ENCODE data around the gene ENO1. TPM values are rescaled to one million over a fixed set of nuclear protein-coding genes. Genes with fewer than 3 reads are reported as not detected.
A peak's percentile ranks its signal among the peaks of the same experiment; 100 is the strongest.

ENO1 gene
- total and polyA plus RNA-seq, 4 donors: 270 to 499 (median 380) TPM

GRCh38 chr1:8863794-8864233, 14.7 kb downstream of the ENO1 start:
- WGBS: 94% methylated on average over 13 of the region's 13 CpGs
- H3K36me3 ChIP-seq (ENCODE audit: control insufficient read depth in 4 of 4, insufficient read depth in 3 of 4, low read depth in 1 of 4, low read length in 3 of 4): peaks cover 41 to 82% (median 69%) of the 10 kb centered on the region in 4 donors

GRCh38 chr1:8863138-8863537, 15.3 kb downstream of the ENO1 start:
- H3K27me3 ChIP-seq (ENCODE audit: control insufficient read depth in 4 of 4, insufficient read depth in 4 of 4, low read length in 3 of 4): no peaks in the 10 kb centered on the region
- H3K36me3 ChIP-seq (ENCODE audit: control insufficient read depth in 4 of 4, insufficient read depth in 3 of 4, low read depth in 1 of 4, low read length in 3 of 4): peaks cover 41 to 84% (median 66%) of the 10 kb centered on the region in 4 donors
- no peak for DNase-seq (ENCODE audit: low spot score)
- H3K9ac ChIP-seq (ENCODE audit: low read depth in 1 of 2, low read length in 2 of 2): no peak overlapping the region
- H3K27ac ChIP-seq (ENCODE audit: low read depth in 1 of 2, low read length in 2 of 2): no peak overlapping the region
- H3K9me3 ChIP-seq (ENCODE audit: control insufficient read depth in 4 of 4, low read length in 3 of 4): no peaks in the 10 kb centered on the region
- H3K4me3 ChIP-seq (ENCODE audit: low read depth in 1 of 3, low read length in 3 of 3): no peak overlapping the region
- TF ChIP-seq NR2F2 (IDR thresholded peaks at IDR 0.05) (no peak), TAF1 (conservative IDR thresholded peaks at IDR 0.05) (no peak), YY1 (IDR thresholded peaks at IDR 0.05) (no peak), JUND (IDR thresholded peaks at IDR 0.05) (no peak), HNF4A (conservative IDR thresholded peaks at IDR 0.05) (no peak)
- WGBS: 95% methylated on average over 7 of the region's 7 CpGs
- peaks cover 0 to 15% (median 9%) of the 10 kb centered on the region in 4 donors for H3K4me1 ChIP-seq (ENCODE audit: control insufficient read depth in 4 of 4, insufficient read depth in 4 of 4, low read length in 3 of 4)

More at GRCh38 chr1:8863794-8864233, 14.7 kb downstream of the ENO1 start:
- Histone ChIP-seq H3K4me1 (ENCODE audit: control insufficient read depth in 4 of 4, insufficient read depth in 4 of 4, low read length in 3 of 4) (peaks cover 0 to 15% (median 6%) of the 10 kb centered on the region in 4 donors), H3K4me3 (ENCODE audit: low read depth in 1 of 3, low read length in 3 of 3) (no peak overlapping the region), H3K27me3 (ENCODE audit: control insufficient read depth in 4 of 4, insufficient read depth in 4 of 4, low read length in 3 of 4) (no peaks in the 10 kb centered on the region), H3K9ac (ENCODE audit: low read depth in 1 of 2, low read length in 2 of 2) (no peak overlapping the region), H3K27ac (ENCODE audit: low read depth in 1 of 2, low read length in 2 of 2) (no peak overlapping the region), H3K9me3 (ENCODE audit: control insufficient read depth in 4 of 4, low read length in 3 of 4) (no peaks in the 10 kb centered on the region)
- no peak for TF ChIP-seq RXRA (IDR thresholded peaks at IDR 0.05)
- no peak for TF ChIP-seq CTCF (IDR thresholded peaks at IDR 0.05; ENCODE audit: low read depth, low read length, missing input control)
- TF ChIP-seq SP1 (IDR thresholded peaks at IDR 0.05): no peak
- no peak for TF ChIP-seq TAF1 (conservative IDR thresholded peaks at IDR 0.05)
- no peak for TF ChIP-seq GABPA (IDR thresholded peaks at IDR 0.05 in 1 of 2, conservative IDR thresholded peaks at IDR 0.05 in 1 of 2)
- TF ChIP-seq HNF4G (IDR thresholded peaks at IDR 0.05): no peak
- TF ChIP-seq ATF3 (IDR thresholded peaks at IDR 0.05): no peak
- no peak for DNase-seq (ENCODE audit: low spot score)

- Histone ChIP-seq H3K9ac (ENCODE audit: low read depth in 1 of 2, low read length in 2 of 2) (no peak overlapping the region), H3K4me3 (ENCODE audit: low read depth in 1 of 3, low read length in 3 of 3) (no peak overlapping the region), H3K27ac (ENCODE audit: low read depth in 1 of 2, low read length in 2 of 2) (no peak overlapping the region), H3K9me3 (ENCODE audit: control insufficient read depth in 4 of 4, low read length in 3 of 4) (no peaks in the 10 kb centered on the region), H3K27me3 (ENCODE audit: control insufficient read depth in 4 of 4, insufficient read depth in 4 of 4, low read length in 3 of 4) (no peaks in the 10 kb centered on the region), H3K36me3 (ENCODE audit: control insufficient read depth in 4 of 4, insufficient read depth in 3 of 4, low read depth in 1 of 4, low read length in 3 of 4) (peaks cover 41 to 79% (median 65%) of the 10 kb centered on the region in 4 donors), H3K4me1 (ENCODE audit: control insufficient read depth in 4 of 4, insufficient read depth in 4 of 4, low read length in 3 of 4) (peaks cover 0 to 18% (median 14%) of the 10 kb centered on the region in 4 donors)
- TF ChIP-seq CTCF (IDR thresholded peaks at IDR 0.05; ENCODE audit: low read depth, low read length, missing input control) (peak; percentile 30), REST (IDR thresholded peaks at IDR 0.05) (no peak), EGR1 (IDR thresholded peaks at IDR 0.05; ENCODE audit: low read depth in 2 of 2) (no peak), NR2F2 (IDR thresholded peaks at IDR 0.05) (no peak), GABPA (IDR thresholded peaks at IDR 0.05 in 1 of 2, conservative IDR thresholded peaks at IDR 0.05 in 1 of 2) (no peak), HNF4A (conservative IDR thresholded peaks at IDR 0.05) (no peak), RAD21 (IDR thresholded peaks at IDR 0.05) (peak in 1 of 2 donors; percentile 51), RXRA (IDR thresholded peaks at IDR 0.05) (no peak), FOXA2 (IDR thresholded peaks at IDR 0.05) (no peak)
- no peak for DNase-seq (ENCODE audit: low spot score)
- 91% methylated on average over 4 of the region's 4 CpGs for WGBS
Observed at GRCh38 chr1:8862528-8862927, 16.0 kb downstream of the ENO1 start.
